H1 (cell line): ENCODE results near the gene FAM174B. TPM values are rescaled to one million over a fixed set of nuclear protein-coding genes. Genes with fewer than 3 reads are reported as not detected.

ENCODE experiments used
- polyA plus RNA-seq, 7 experiments: library from polyadenylated mRNA; depleted of rRNA in 3 of 7; stranded (reverse) in 5 of 7; unstranded in 2 of 7; fragments of >200 nt in 5 of 7; fragments of 200-250 nt in 2 of 7; gene quantifications; 1 replicate in 5 of 7; 2 replicates in 1 of 7; 4 replicates in 1 of 7; pipeline versions ENCODE4 v1.2.1 to v1.2.3, GENCODE V29; 2011 to 2013; ENCODE audit warnings: missing spikeins in 2 of 7, mixed read lengths in 2 of 7
- total RNA-seq: library from RNA; stranded (reverse); fragmentation: NEBNext Ultra II Directional; extraction: Animal tissue kit (Norgen Biotek cat#: 25700); gene quantifications from 2 replicates; pipeline ENCODE4 v1.2.1, GENCODE V29; 2021

FAM174B gene
- total and polyA plus RNA-seq, 2 of the 8 experiments (the other 6 are each of a cell fraction or from before 2014, with no cell fraction given), result 9.3 to 35.2 TPM

Other genes starting within 250 kb of the FAM174B start
- 70.0 and 75.9 TPM in 2 replicates for gene CHD2, start 244.5 kb upstream of the FAM174B start, total RNA-seq
- gene CHD2, start 244.5 kb upstream of the FAM174B start, polyA plus RNA-seq (2011; rRNA removed), result 28.8 and 45.7 TPM in 2 replicates